Measurements from ENCODE around the gene LIMCH1.

LIMCH1 gene

GRCh38 chr4:41741354-41741753 is 203.4 kb downstream of the LIMCH1 start:
- DNase-seq, result no peak

- DNase-seq, result no peak
These were observed 206.8 kb downstream of the LIMCH1 start for GRCh38 chr4:41744572-41745291.

- no peak for DNase-seq
These were observed 207.5 kb downstream of the LIMCH1 start for GRCh38 chr4:41745292-41746024.

- DNase-seq, result no peak
These were observed 208.1 kb downstream of the LIMCH1 start for GRCh38 chr4:41746025-41746439.

GRCh38 chr4:41746440-41747229 is 208.7 kb downstream of the LIMCH1 start:
- no peak for DNase-seq

- DNase-seq, result no peak
These were observed 209.5 kb downstream of the LIMCH1 start for GRCh38 chr4:41747230-41748055.

- no peak for DNase-seq
These were observed 210.2 kb downstream of the LIMCH1 start for GRCh38 chr4:41748074-41748570.

- no peak for DNase-seq
These were observed 210.9 kb downstream of the LIMCH1 start, which contains the start of gene PHOX2B for GRCh38 chr4:41748571-41749475. Gene PHOX2B (minus strand): TSS chr4:41748725. CDS start chr4:41748610, 115 bp downstream.

GRCh38 chr4:41749631-41750039 is 211.7 kb downstream of the LIMCH1 start:
- DNase-seq, result no peak
